GM18507 (cell line): ENCODE data around the gene C12orf42.
"Not testable (repeated sequence)": the region's sequence is repeated elsewhere in the genome, so short reads cannot be mapped to it uniquely, and the experiment has no call there.

ENCODE experiments used
- DNase-seq: peaks from one replicate; pipeline ENCODE4 v3.0.0; 2011; ENCODE audit warnings: low read depth; ENCODE audit not compliant: insufficient read length; ENCODE audit errors: extremely low spot score
- FAIRE-seq: peaks from 2 replicates; lab custom pipeline; 2011; peaks lifted over from hg19 to GRCh38; lab: Jason Lieb, UNC

Gene C12orf42

GRCh38 chr12:103434165-103435105 is 61.3 kb downstream of the C12orf42 start:
- DNase-seq, FAIRE-seq: not testable (repeated sequence)

GRCh38 chr12:103431950-103432349 is 63.8 kb downstream of the C12orf42 start:
- no peak for DNase-seq
- FAIRE-seq, result no peak

GRCh38 chr12:103431387-103431786 is 64.4 kb downstream of the C12orf42 start:
- FAIRE-seq (no peak), DNase-seq (no peak)

- not testable (repeated sequence) for FAIRE-seq, DNase-seq
These were observed 70.1 kb downstream of the C12orf42 start for GRCh38 chr12:103425674-103426073.

GRCh38 chr12:103424849-103425586 is 70.8 kb downstream of the C12orf42 start:
- DNase-seq, FAIRE-seq: not testable (repeated sequence)

DNA sequence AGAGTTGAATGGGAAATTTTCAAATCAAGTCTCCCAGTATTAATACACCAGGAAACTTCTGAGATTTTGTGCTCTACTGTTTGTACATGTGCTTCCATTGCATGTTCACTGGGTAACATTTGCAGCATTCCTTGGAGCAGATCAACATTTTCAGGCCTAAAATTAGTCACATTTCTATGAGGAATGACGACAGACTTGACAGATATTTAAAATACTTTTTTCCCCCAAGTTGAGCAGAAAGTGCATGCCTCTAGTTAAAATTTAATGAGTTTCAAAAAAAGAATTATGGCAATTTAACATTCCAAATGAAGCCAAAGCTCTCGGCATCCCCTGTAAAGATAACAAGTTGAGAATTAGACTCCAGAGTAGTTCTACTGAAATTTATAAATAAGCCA is 72.3 kb downstream of the C12orf42 start:
- no peak for DNase-seq
- no peak for FAIRE-seq

DNA sequence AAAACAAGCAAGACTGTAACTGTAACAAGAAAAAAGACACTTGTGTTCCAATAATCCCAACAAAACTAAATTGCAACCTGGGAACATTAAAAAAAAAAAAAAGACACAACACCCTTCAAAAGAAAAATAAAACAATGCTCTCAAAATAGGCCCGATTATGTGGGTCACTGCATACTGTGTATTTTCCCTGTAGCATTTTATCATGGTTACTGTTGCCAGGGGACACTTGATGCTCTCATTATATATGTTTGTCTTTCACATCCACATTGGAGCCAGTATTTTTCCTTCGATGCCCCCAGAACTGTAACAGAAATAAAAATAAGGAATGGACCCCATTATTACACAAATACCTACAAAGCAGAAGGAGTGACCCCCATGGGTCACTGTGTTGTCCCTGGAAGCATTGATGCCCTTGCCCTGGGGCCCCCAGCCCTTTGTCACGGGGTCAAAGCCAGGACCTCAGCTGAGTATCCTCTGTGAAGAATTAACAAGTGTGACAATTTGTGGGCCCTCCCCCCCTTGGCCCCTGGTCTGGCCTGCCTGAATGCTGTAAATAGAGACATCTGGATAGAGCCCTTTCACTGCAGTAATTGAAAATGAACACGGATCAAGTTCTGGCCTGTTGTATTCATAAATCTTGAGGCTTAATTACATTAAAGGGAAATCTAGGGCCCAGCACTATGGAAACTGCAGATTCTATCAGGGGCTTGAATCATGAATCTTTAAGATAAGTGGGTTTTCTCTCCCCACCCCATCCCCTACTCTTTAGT is 72.8 kb downstream of the C12orf42 start:
- FAIRE-seq, result no peak
- no peak for DNase-seq

DNA sequence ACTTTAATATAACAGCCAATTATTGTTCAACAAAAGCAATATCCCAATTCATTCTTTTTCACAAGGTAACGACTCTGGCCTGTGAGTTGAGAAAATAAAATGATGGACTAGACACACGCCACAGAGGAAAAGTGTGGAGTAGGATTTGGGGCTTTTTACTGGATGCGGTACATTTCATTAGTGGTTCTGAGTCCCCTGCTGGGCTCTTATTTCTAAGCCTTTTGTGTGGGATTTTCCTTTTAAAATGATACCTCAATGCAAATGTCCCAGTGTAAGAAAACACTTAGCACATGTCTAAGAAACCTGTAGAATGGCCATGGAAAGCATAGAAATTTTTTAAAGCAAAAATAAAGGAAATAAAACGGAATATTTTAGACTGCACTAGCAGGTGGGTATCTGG is 73.4 kb downstream of the C12orf42 start:
- FAIRE-seq (no peak), DNase-seq (no peak)

- no peak for FAIRE-seq
- DNase-seq, result no peak
These were observed 74.4 kb downstream of the C12orf42 start for GRCh38 chr12:103421402-103421801.

DNA sequence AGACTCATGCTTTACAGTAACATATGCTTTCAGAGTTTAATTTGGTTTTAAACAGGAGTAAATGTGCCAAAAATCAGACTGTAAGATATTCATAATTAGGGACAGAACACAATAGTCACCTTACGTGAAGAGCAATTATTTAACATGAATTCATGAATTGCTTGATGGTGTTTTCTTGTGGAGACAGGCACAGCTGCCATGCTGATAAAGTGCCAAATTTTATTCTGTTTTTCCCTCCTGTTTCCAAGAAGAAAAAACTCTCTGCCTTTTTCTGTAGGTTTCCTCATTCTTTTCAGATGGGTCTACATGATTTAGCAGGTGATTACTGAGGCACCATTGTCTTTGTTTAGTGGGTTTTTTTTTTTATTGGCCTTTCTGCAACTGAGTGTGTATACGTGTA is 80.1 kb downstream of the C12orf42 start:
- FAIRE-seq (no peak), DNase-seq (no peak)

- no peak for DNase-seq
These were observed 94.3 kb downstream of the C12orf42 start for GRCh38 chr12:103401421-103401820.

GRCh38 chr12:103399986-103400385 is 95.8 kb downstream of the C12orf42 start:
- FAIRE-seq, result no peak

More at GRCh38 chr12:103401421-103401820, 94.3 kb downstream of the C12orf42 start:
- FAIRE-seq, result no peak

GRCh38 chr12:103397536-103397935 is 98.2 kb downstream of the C12orf42 start:
- no peak for DNase-seq
- FAIRE-seq, result no peak

More at GRCh38 chr12:103399986-103400385, 95.8 kb downstream of the C12orf42 start:
- no peak for DNase-seq

DNA sequence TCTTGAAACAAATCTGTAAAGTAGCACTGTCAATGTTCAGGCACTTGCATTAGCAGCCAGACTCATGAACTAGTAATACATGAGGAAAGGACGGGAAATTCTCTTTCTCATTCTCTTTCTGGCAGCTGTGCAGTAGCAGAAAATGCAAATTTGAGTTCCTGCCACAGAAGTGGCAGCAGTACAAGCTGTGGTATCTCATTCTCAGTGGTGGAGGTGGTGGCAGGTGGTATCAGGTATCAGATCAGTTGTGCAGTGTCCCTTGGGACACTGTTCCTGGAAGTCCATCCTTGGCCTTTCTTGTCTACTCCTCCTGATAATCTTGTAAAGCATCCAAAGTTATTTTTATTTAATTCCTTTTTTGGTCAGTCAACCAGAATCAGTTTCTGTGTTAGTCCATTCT is 103.0 kb downstream of the C12orf42 start:
- DNase-seq, result peak; percentile 5

DNA sequence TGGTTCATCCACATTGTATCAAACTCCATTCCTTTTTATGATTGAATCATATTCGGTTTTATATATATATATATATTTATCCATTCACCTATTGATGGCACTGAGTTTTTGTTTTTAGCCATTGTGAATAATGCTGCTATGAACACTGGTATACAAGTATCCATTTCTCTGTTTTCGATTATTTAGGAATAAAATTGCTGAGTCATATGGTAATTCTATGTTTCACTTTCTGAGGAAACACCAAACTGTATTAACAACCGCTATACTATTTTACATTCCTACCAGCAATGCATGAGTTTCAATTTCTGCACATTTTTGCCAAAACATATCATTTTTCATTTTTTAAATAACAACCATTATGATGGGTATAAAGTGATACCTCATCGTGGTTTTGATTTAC is 104.7 kb downstream of the C12orf42 start:
- no peak for FAIRE-seq
- DNase-seq, result no peak

More for the DNA sequence above, 103.0 kb downstream of the C12orf42 start:
- FAIRE-seq, result peak; percentile 91

- no peak for DNase-seq
- no peak for FAIRE-seq
These were observed 108.4 kb downstream of the C12orf42 start for GRCh38 chr12:103387385-103387784.

- no peak for FAIRE-seq
- DNase-seq, result no peak
These were observed 109.3 kb downstream of the C12orf42 start for GRCh38 chr12:103386451-103386850.

- peak; percentile 70 for FAIRE-seq
- no peak for DNase-seq
These were observed 112.9 kb downstream of the C12orf42 start for GRCh38 chr12:103382736-103383346.

- FAIRE-seq (peak; percentile 26), DNase-seq (no peak)
These were observed 113.6 kb downstream of the C12orf42 start for GRCh38 chr12:103382119-103382518.
